Measurements from ENCODE around the gene EFHD2.

DNA sequence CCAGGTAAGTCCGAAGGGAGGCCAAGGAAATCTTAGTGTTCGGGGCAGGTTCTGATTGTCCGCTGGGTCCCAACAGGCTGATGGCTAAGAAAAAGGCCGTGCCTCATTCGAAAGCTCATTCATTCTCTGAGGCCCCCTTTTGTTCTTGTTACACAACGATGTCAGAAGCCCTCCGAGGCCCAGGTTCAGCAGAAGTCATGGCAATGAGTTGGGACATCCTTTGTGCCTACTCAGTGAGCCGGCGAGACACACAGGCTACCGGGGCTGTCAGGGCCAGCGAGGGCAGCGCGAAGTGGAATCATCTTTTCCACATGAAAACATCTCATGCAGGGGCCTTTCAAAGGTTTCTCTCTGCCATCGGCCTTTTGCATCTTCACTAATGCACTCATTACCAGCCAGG lies 49.0 kb upstream of the EFHD2 start:
- TF ChIP-seq POLR2AphosphoS5 (IDR thresholded peaks at IDR 0.05) (no peak), POLR2A (IDR thresholded peaks at IDR 0.05) (no peak), EP300 (IDR thresholded peaks at IDR 0.05; ENCODE audit: low read depth) (no peak)
- TF ChIP-seq, protein P1, sequence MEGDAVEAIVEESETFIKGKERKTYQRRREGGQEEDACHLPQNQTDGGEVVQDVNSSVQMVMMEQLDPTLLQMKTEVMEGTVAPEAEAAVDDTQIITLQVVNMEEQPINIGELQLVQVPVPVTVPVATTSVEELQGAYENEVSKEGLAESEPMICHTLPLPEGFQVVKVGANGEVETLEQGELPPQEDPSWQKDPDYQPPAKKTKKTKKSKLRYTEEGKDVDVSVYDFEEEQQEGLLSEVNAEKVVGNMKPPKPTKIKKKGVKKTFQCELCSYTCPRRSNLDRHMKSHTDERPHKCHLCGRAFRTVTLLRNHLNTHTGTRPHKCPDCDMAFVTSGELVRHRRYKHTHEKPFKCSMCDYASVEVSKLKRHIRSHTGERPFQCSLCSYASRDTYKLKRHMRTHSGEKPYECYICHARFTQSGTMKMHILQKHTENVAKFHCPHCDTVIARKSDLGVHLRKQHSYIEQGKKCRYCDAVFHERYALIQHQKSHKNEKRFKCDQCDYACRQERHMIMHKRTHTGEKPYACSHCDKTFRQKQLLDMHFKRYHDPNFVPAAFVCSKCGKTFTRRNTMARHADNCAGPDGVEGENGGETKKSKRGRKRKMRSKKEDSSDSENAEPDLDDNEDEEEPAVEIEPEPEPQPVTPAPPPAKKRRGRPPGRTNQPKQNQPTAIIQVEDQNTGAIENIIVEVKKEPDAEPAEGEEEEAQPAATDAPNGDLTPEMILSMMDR (IDR thresholded peaks at IDR 0.05) = no peak

Data from transverse colon (tissue), 4 donors.